ENCODE measurements around the gene ROR1. TPM values are rescaled to one million over a fixed set of nuclear protein-coding genes. Genes with fewer than 3 reads are reported as not detected.

The ROR1 gene
- total RNA-seq, 1 donor from 2014 or later, result 131 TPM

GRCh38 chr1:64135462-64136223 is 361.8 kb downstream of the ROR1 start:
- H3K4me3 Mint-ChIP-seq (ENCODE audit: unreplicated experiment), result no peak overlapping the region
- no peaks in the 10 kb centered on the region for H3K9me3 Mint-ChIP-seq (ENCODE audit: low read depth)
- DNase-seq (ENCODE audit: low spot score), result no peak
- H3K36me3 Mint-ChIP-seq (ENCODE audit: low read depth), result peaks cover 14% of the 10 kb centered on the region
- H3K27ac Mint-ChIP-seq (ENCODE audit: unreplicated experiment), result peak overlapping the region; percentile 63
- peaks cover 80% of the 10 kb centered on the region for H3K4me1 Mint-ChIP-seq (ENCODE audit: low read depth)
- H3K27me3 Mint-ChIP-seq (ENCODE audit: low read depth), result no peaks in the 10 kb centered on the region
- TF ChIP-seq CTCF (IDR thresholded peaks at IDR 0.05), result no peak

- Mint-ChIP-seq H3K27me3 (ENCODE audit: low read depth) (no peaks in the 10 kb centered on the region), H3K9me3 (ENCODE audit: low read depth) (no peaks in the 10 kb centered on the region), H3K27ac (ENCODE audit: unreplicated experiment) (peak overlapping the region; percentile 63), H3K4me1 (ENCODE audit: low read depth) (peaks cover 74% of the 10 kb centered on the region), H3K4me3 (ENCODE audit: unreplicated experiment) (no peak overlapping the region), H3K36me3 (ENCODE audit: low read depth) (peaks cover 19% of the 10 kb centered on the region)
- TF ChIP-seq CTCF (IDR thresholded peaks at IDR 0.05), result no peak
- DNase-seq (ENCODE audit: low spot score), result no peak
Measured at GRCh38 chr1:64136296-64136695, 362.5 kb downstream of the ROR1 start.

DNA sequence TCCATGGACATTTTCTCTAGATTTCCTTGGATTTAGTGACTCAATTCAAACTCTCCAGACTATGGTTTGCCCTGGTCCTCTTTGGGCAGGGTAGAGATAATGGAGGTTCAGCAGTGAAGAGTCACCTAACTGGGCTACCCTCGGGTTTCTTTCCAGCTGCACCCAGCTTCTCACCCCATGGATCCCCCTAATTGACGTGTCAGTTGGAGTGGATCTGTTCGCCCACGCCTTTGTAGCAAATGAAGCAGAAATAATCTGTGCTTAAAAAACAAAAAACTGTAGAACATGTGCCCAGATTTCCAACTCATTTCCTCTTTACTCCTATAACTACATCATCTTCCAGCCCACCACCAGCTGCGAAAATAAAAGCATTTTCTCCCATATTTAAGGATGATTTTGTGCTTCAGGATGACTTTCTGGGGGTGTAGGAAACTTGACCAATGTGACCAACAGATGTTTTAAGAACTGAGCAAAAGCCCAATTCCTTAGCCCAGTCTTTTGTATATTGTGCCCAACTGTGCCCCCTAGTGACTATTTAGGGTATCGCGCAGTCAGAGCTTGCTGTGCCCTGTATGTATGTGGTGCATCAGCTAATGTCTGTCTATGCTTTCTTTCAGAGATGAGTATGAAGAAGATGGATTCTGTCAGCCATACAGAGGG is 363.1 kb downstream of the ROR1 start:
- no peak overlapping the region for H3K4me3 Mint-ChIP-seq (ENCODE audit: unreplicated experiment)
- H3K27me3 Mint-ChIP-seq (ENCODE audit: low read depth), result no peaks in the 10 kb centered on the region
- peaks cover 24% of the 10 kb centered on the region for H3K36me3 Mint-ChIP-seq (ENCODE audit: low read depth)
- peak overlapping the region; percentile 84 for H3K27ac Mint-ChIP-seq (ENCODE audit: unreplicated experiment)
- peak; percentile 95 for TF ChIP-seq CTCF (IDR thresholded peaks at IDR 0.05)
- no peaks in the 10 kb centered on the region for H3K9me3 Mint-ChIP-seq (ENCODE audit: low read depth)
- peaks cover 77% of the 10 kb centered on the region for H3K4me1 Mint-ChIP-seq (ENCODE audit: low read depth)
- no peak for DNase-seq (ENCODE audit: low spot score)

GRCh38 chr1:64137412-64137803 is 363.6 kb downstream of the ROR1 start:
- Mint-ChIP-seq H3K4me3 (ENCODE audit: unreplicated experiment) (no peak overlapping the region), H3K9me3 (ENCODE audit: low read depth) (no peaks in the 10 kb centered on the region), H3K4me1 (ENCODE audit: low read depth) (peaks cover 74% of the 10 kb centered on the region), H3K36me3 (ENCODE audit: low read depth) (peaks cover 27% of the 10 kb centered on the region), H3K27me3 (ENCODE audit: low read depth) (no peaks in the 10 kb centered on the region), H3K27ac (ENCODE audit: unreplicated experiment) (peak overlapping the region; percentile 45)
- no peak for DNase-seq (ENCODE audit: low spot score)
- peak; percentile 52 for TF ChIP-seq CTCF (IDR thresholded peaks at IDR 0.05)

- H3K36me3 Mint-ChIP-seq (ENCODE audit: low read depth), result peaks cover 41% of the 10 kb centered on the region
- TF ChIP-seq CTCF (IDR thresholded peaks at IDR 0.05), result no peak
- H3K27ac Mint-ChIP-seq (ENCODE audit: unreplicated experiment), result peak overlapping the region; percentile 72
- H3K4me1 Mint-ChIP-seq (ENCODE audit: low read depth), result peaks cover 53% of the 10 kb centered on the region
- no peak overlapping the region for H3K4me3 Mint-ChIP-seq (ENCODE audit: unreplicated experiment)
- H3K27me3 Mint-ChIP-seq (ENCODE audit: low read depth), result no peaks in the 10 kb centered on the region
- no peaks in the 10 kb centered on the region for H3K9me3 Mint-ChIP-seq (ENCODE audit: low read depth)
- DNase-seq (ENCODE audit: low spot score), result no peak
Measured at GRCh38 chr1:64139877-64140276, 366.1 kb downstream of the ROR1 start.
